ENCODE data around the gene RNF207.

The RNF207 gene

GRCh38 chr1:6245869-6246496 is 40.1 kb downstream of the RNF207 start:
- peak overlapping the region; percentile 71 for H3K4me3 ChIP-seq (ENCODE audit: low read depth, low read length)
- peak overlapping the region; percentile 35 for H3K9ac ChIP-seq (ENCODE audit: low read length)
- no peaks in the 10 kb centered on the region for H3K36me3 ChIP-seq (ENCODE audit: control insufficient read depth, insufficient read depth, low read length)
- no peaks in the 10 kb centered on the region for H3K9me3 ChIP-seq (ENCODE audit: control insufficient read depth, insufficient read depth, low read depth, low read length)
- peaks cover 90% of the 10 kb centered on the region for H3K27me3 ChIP-seq (ENCODE audit: control insufficient read depth, insufficient read depth, low read length)
- peaks cover 27% of the 10 kb centered on the region for H3K4me1 ChIP-seq (ENCODE audit: control insufficient read depth, insufficient read depth, low read length)
- H3K27ac ChIP-seq (ENCODE audit: low read depth, low read length) = no peak overlapping the region

GRCh38 chr1:6246497-6247467 is 40.9 kb downstream of the RNF207 start:
- Histone ChIP-seq H3K4me3 (ENCODE audit: low read depth, low read length) (peak overlapping the region; percentile 71), H3K27ac (ENCODE audit: low read depth, low read length) (no peak overlapping the region), H3K27me3 (ENCODE audit: control insufficient read depth, insufficient read depth, low read length) (peaks cover 90% of the 10 kb centered on the region), H3K9me3 (ENCODE audit: control insufficient read depth, insufficient read depth, low read depth, low read length) (no peaks in the 10 kb centered on the region), H3K9ac (ENCODE audit: low read length) (peak overlapping the region; percentile 35), H3K4me1 (ENCODE audit: control insufficient read depth, insufficient read depth, low read length) (peaks cover 20% of the 10 kb centered on the region), H3K36me3 (ENCODE audit: control insufficient read depth, insufficient read depth, low read length) (no peaks in the 10 kb centered on the region)

- Histone ChIP-seq H3K4me1 (ENCODE audit: control insufficient read depth, insufficient read depth, low read length) (peaks cover 19% of the 10 kb centered on the region), H3K36me3 (ENCODE audit: control insufficient read depth, insufficient read depth, low read length) (no peaks in the 10 kb centered on the region), H3K9ac (ENCODE audit: low read length) (no peak overlapping the region), H3K27me3 (ENCODE audit: control insufficient read depth, insufficient read depth, low read length) (peaks cover 93% of the 10 kb centered on the region), H3K9me3 (ENCODE audit: control insufficient read depth, insufficient read depth, low read depth, low read length) (no peaks in the 10 kb centered on the region), H3K27ac (ENCODE audit: low read depth, low read length) (no peak overlapping the region), H3K4me3 (ENCODE audit: low read depth, low read length) (no peak overlapping the region)
These were observed 41.7 kb downstream of the RNF207 start for GRCh38 chr1:6247651-6248050.

- H3K27me3 ChIP-seq (ENCODE audit: control insufficient read depth, insufficient read depth, low read length) = peaks cover 91% of the 10 kb centered on the region
- H3K9ac ChIP-seq (ENCODE audit: low read length) = no peak overlapping the region
- H3K4me3 ChIP-seq (ENCODE audit: low read depth, low read length) = no peak overlapping the region
- no peaks in the 10 kb centered on the region for H3K36me3 ChIP-seq (ENCODE audit: control insufficient read depth, insufficient read depth, low read length)
- no peak overlapping the region for H3K27ac ChIP-seq (ENCODE audit: low read depth, low read length)
- peaks cover 13% of the 10 kb centered on the region for H3K4me1 ChIP-seq (ENCODE audit: control insufficient read depth, insufficient read depth, low read length)
- no peaks in the 10 kb centered on the region for H3K9me3 ChIP-seq (ENCODE audit: control insufficient read depth, insufficient read depth, low read depth, low read length)
These were observed 42.4 kb downstream of the RNF207 start for GRCh38 chr1:6248161-6248776.

GRCh38 chr1:6248932-6249738 is 43.2 kb downstream of the RNF207 start:
- Histone ChIP-seq H3K27ac (ENCODE audit: low read depth, low read length) (no peak overlapping the region), H3K4me1 (ENCODE audit: control insufficient read depth, insufficient read depth, low read length) (peaks cover 9% of the 10 kb centered on the region), H3K36me3 (ENCODE audit: control insufficient read depth, insufficient read depth, low read length) (no peaks in the 10 kb centered on the region), H3K9me3 (ENCODE audit: control insufficient read depth, insufficient read depth, low read depth, low read length) (no peaks in the 10 kb centered on the region), H3K27me3 (ENCODE audit: control insufficient read depth, insufficient read depth, low read length) (peaks cover 82% of the 10 kb centered on the region), H3K4me3 (ENCODE audit: low read depth, low read length) (peak overlapping the region; percentile 47), H3K9ac (ENCODE audit: low read length) (no peak overlapping the region)

GRCh38 chr1:6249739-6250689 is 44.1 kb downstream of the RNF207 start:
- H3K9ac ChIP-seq (ENCODE audit: low read length) = no peak overlapping the region
- no peaks in the 10 kb centered on the region for H3K9me3 ChIP-seq (ENCODE audit: control insufficient read depth, insufficient read depth, low read depth, low read length)
- no peaks in the 10 kb centered on the region for H3K36me3 ChIP-seq (ENCODE audit: control insufficient read depth, insufficient read depth, low read length)
- peaks cover 9% of the 10 kb centered on the region for H3K4me1 ChIP-seq (ENCODE audit: control insufficient read depth, insufficient read depth, low read length)
- peak overlapping the region; percentile 24 for H3K4me3 ChIP-seq (ENCODE audit: low read depth, low read length)
- no peak overlapping the region for H3K27ac ChIP-seq (ENCODE audit: low read depth, low read length)
- peaks cover 74% of the 10 kb centered on the region for H3K27me3 ChIP-seq (ENCODE audit: control insufficient read depth, insufficient read depth, low read length)

GRCh38 chr1:6251233-6251632 is 45.3 kb downstream of the RNF207 start:
- peaks cover 66% of the 10 kb centered on the region for H3K27me3 ChIP-seq (ENCODE audit: control insufficient read depth, insufficient read depth, low read length)
- no peak overlapping the region for H3K9ac ChIP-seq (ENCODE audit: low read length)
- H3K9me3 ChIP-seq (ENCODE audit: control insufficient read depth, insufficient read depth, low read depth, low read length) = no peaks in the 10 kb centered on the region
- H3K4me1 ChIP-seq (ENCODE audit: control insufficient read depth, insufficient read depth, low read length) = peaks cover 9% of the 10 kb centered on the region
- H3K27ac ChIP-seq (ENCODE audit: low read depth, low read length) = no peak overlapping the region
- H3K4me3 ChIP-seq (ENCODE audit: low read depth, low read length) = no peak overlapping the region
- H3K36me3 ChIP-seq (ENCODE audit: control insufficient read depth, insufficient read depth, low read length) = no peaks in the 10 kb centered on the region

GRCh38 chr1:6251681-6252373 is 45.9 kb downstream of the RNF207 start:
- Histone ChIP-seq H3K9ac (ENCODE audit: low read length) (no peak overlapping the region), H3K27me3 (ENCODE audit: control insufficient read depth, insufficient read depth, low read length) (peaks cover 62% of the 10 kb centered on the region)

GRCh38 chr1:6252374-6252710 is 46.4 kb downstream of the RNF207 start:
- Histone ChIP-seq H3K27ac (ENCODE audit: low read depth, low read length) (no peak overlapping the region), H3K4me1 (ENCODE audit: control insufficient read depth, insufficient read depth, low read length) (peaks cover 5% of the 10 kb centered on the region; the same call in 1 of the 2 replicates), H3K4me3 (ENCODE audit: low read depth, low read length) (no peak overlapping the region), H3K9ac (ENCODE audit: low read length) (no peak overlapping the region), H3K36me3 (ENCODE audit: control insufficient read depth, insufficient read depth, low read length) (no peaks in the 10 kb centered on the region), H3K9me3 (ENCODE audit: control insufficient read depth, insufficient read depth, low read depth, low read length) (no peaks in the 10 kb centered on the region), H3K27me3 (ENCODE audit: control insufficient read depth, insufficient read depth, low read length) (peaks cover 61% of the 10 kb centered on the region)

More at GRCh38 chr1:6251681-6252373, 45.9 kb downstream of the RNF207 start:
- Histone ChIP-seq H3K27ac (ENCODE audit: low read depth, low read length) (no peak overlapping the region), H3K4me3 (ENCODE audit: low read depth, low read length) (no peak overlapping the region), H3K36me3 (ENCODE audit: control insufficient read depth, insufficient read depth, low read length) (no peaks in the 10 kb centered on the region), H3K4me1 (ENCODE audit: control insufficient read depth, insufficient read depth, low read length) (peaks cover 8% of the 10 kb centered on the region), H3K9me3 (ENCODE audit: control insufficient read depth, insufficient read depth, low read depth, low read length) (no peaks in the 10 kb centered on the region)

Measured in HUES6 (cell line).